Endodermal cell (in vitro differentiated cells): Measurements from ENCODE around the gene DHX9. TPM values are rescaled to one million over a fixed set of nuclear protein-coding genes. Genes with fewer than 3 reads are reported as not detected.

Source experiments
- DNase-seq: peaks from one replicate; pipeline ENCODE4 v3.0.0-alpha.2; 2017
- H3K27ac ChIP-seq: 2 replicates; pipeline ENCODE4 v1.5.1; 2013; ENCODE audit warnings: mild to moderate bottlenecking, low read depth, low read length, moderate library complexity
- H3K27me3 ChIP-seq: 2 replicates; pipeline ENCODE4 v1.6.1; 2013; ENCODE audit warnings: mild to moderate bottlenecking, low read length, moderate library complexity; ENCODE audit not compliant: insufficient read depth, control insufficient read depth, poor library complexity, severe bottlenecking
- H3K36me3 ChIP-seq: 2 replicates; pipeline ENCODE4 v1.7.0; 2013; ENCODE audit warnings: mild to moderate bottlenecking, low read length, moderate library complexity; ENCODE audit not compliant: control insufficient read depth, insufficient read depth
- H3K4me1 ChIP-seq: one replicate; pipeline ENCODE4 v1.7.0; 2013; ENCODE audit warnings: low read length; ENCODE audit not compliant: control insufficient read depth, insufficient read depth
- H3K4me3 ChIP-seq: 2 replicates; pipeline ENCODE4 v1.5.1; 2013; ENCODE audit warnings: mild to moderate bottlenecking, low read length, moderate library complexity
- H3K9ac ChIP-seq: 2 replicates; pipeline ENCODE4 v1.6.1; 2013; ENCODE audit warnings: mild to moderate bottlenecking, low read length, moderate library complexity; ENCODE audit not compliant: poor library complexity, severe bottlenecking; ENCODE audit errors: extremely low read depth
- H3K9me3 ChIP-seq: 2 replicates; pipeline ENCODE4 v1.6.1; 2013; ENCODE audit warnings: mild to moderate bottlenecking, low read length, moderate library complexity; ENCODE audit not compliant: control insufficient read depth
- H3K27ac Mint-ChIP-seq: 2 replicates; pipeline ENCODE4 v1.8.0; 2020; ENCODE audit warnings: mixed read lengths
- H3K27me3 Mint-ChIP-seq: 2 replicates; pipeline ENCODE4 v1.8.0; 2021; ENCODE audit warnings: mild to moderate bottlenecking, mixed read lengths; ENCODE audit not compliant: insufficient read depth
- H3K36me3 Mint-ChIP-seq: 2 replicates; pipeline ENCODE4 v1.8.0; 2020; ENCODE audit warnings: low read depth, mixed read lengths
- H3K4me1 Mint-ChIP-seq: 2 replicates; pipeline ENCODE4 v1.8.0; 2020; ENCODE audit warnings: mixed read lengths
- H3K4me3 Mint-ChIP-seq: 2 replicates; pipeline ENCODE4 v1.8.0; 2020; ENCODE audit warnings: mild to moderate bottlenecking, moderate library complexity, mixed read lengths
- H3K9me3 Mint-ChIP-seq: 2 replicates; pipeline ENCODE4 v1.8.0; 2020; ENCODE audit warnings: mild to moderate bottlenecking, mixed read lengths
- CTCF ChIP-seq: fragments of 200-600 bp; sonication (generic); conservative IDR thresholded peaks from 2 replicates; pipeline ENCODE4 v1.5.0; 2021; ENCODE audit warnings: antibody characterized with exemption, mild to moderate bottlenecking
- WGBS, 2 experiments: methylation state at CpG; one replicate each; pipeline versions ENCODE4 v1.1.5 to v1.1.7; 2013; ENCODE audit warnings: missing lambda C conversion rate in 2 of 2, mixed read lengths in 1 of 2; ENCODE audit not compliant: insufficient coverage in 1 of 2, insufficient read length in 1 of 2; 5-methylcytosine and 5-hydroxymethylcytosine counted together
- total RNA-seq, 2 donors: library from RNA; stranded (reverse); fragmentation: NEBNext Ultra II Directional in 1 of 2; extraction: Animal tissue kit (Norgen Biotek cat#: 25700) in 1 of 2; gene quantifications; 2 replicates in 1 of 2; 3 replicates in 1 of 2; pipeline ENCODE4 v1.2.1, GENCODE V29; 2021

Gene DHX9
- total RNA-seq, 2 donors from 2014 or later: 264 to 278 TPM

GRCh38 chr1:182877842-182878241 is 38.7 kb downstream of the DHX9 start:
- Histone ChIP-seq H3K4me1 (no peaks in the 10 kb centered on the region), H3K9me3 (peaks cover 19% of the 10 kb centered on the region), H3K36me3 (peaks cover 100% of the 10 kb centered on the region), H3K27me3 (no peaks in the 10 kb centered on the region), H3K4me3 (no peak overlapping the region), H3K9ac (no peak overlapping the region), H3K27ac (no peak overlapping the region)
- peaks cover 98% of the 10 kb centered on the region for H3K36me3 Mint-ChIP-seq
- no peak overlapping the region for H3K4me3 Mint-ChIP-seq
- WGBS, 2 experiments: 96 to 100% methylated on average over 1 to 7 of the region's 7 CpGs
- H3K9me3 Mint-ChIP-seq: no peaks in the 10 kb centered on the region
- H3K27me3 Mint-ChIP-seq: no peaks in the 10 kb centered on the region
- DNase-seq: no peak
- no peak overlapping the region for H3K27ac Mint-ChIP-seq
- no peaks in the 10 kb centered on the region for H3K4me1 Mint-ChIP-seq
- no peak for TF ChIP-seq CTCF

- no peaks in the 10 kb centered on the region for H3K27me3 ChIP-seq
- peaks cover 11% of the 10 kb centered on the region for H3K9me3 ChIP-seq
- Mint-ChIP-seq H3K9me3 (no peaks in the 10 kb centered on the region), H3K4me3 (no peak overlapping the region), H3K4me1 (no peaks in the 10 kb centered on the region), H3K36me3 (peaks cover 82% of the 10 kb centered on the region), H3K27ac (no peak overlapping the region), H3K27me3 (no peaks in the 10 kb centered on the region)
- DNase-seq: no peak
- H3K36me3 ChIP-seq: peaks cover 92% of the 10 kb centered on the region
- no peaks in the 10 kb centered on the region for H3K4me1 ChIP-seq
- TF ChIP-seq CTCF: no peak
- no peak overlapping the region for H3K4me3 ChIP-seq
- no peak overlapping the region for H3K9ac ChIP-seq
- no peak overlapping the region for H3K27ac ChIP-seq
These were observed 45.7 kb downstream of the DHX9 start for GRCh38 chr1:182884872-182885271.

GRCh38 chr1:182885591-182885990 is 46.4 kb downstream of the DHX9 start:
- H3K4me1 ChIP-seq: no peaks in the 10 kb centered on the region
- 94 to 100% methylated on average over 3 of the region's 3 CpGs for WGBS, 2 experiments
- no peak overlapping the region for H3K27ac ChIP-seq
- H3K9me3 ChIP-seq: peaks cover 5% of the 10 kb centered on the region
- no peaks in the 10 kb centered on the region for H3K4me1 Mint-ChIP-seq
- no peak overlapping the region for H3K27ac Mint-ChIP-seq
- H3K36me3 Mint-ChIP-seq: peaks cover 75% of the 10 kb centered on the region
- no peak overlapping the region for H3K9ac ChIP-seq
- TF ChIP-seq CTCF: no peak
- H3K4me3 ChIP-seq: no peak overlapping the region
- no peak for DNase-seq
- no peak overlapping the region for H3K4me3 Mint-ChIP-seq
- no peaks in the 10 kb centered on the region for H3K9me3 Mint-ChIP-seq
- H3K27me3 ChIP-seq: no peaks in the 10 kb centered on the region
- peaks cover 85% of the 10 kb centered on the region for H3K36me3 ChIP-seq
- H3K27me3 Mint-ChIP-seq: no peaks in the 10 kb centered on the region
